ENCODE data around the gene E2F1.

Gene E2F1

GRCh38 chr20:33688938-33689424 lies 2.8 kb upstream of the E2F1 start:
- DNase-seq (ENCODE audit: low read depth, low spot score) = no peak
- TF ChIP-seq, protein P1, sequence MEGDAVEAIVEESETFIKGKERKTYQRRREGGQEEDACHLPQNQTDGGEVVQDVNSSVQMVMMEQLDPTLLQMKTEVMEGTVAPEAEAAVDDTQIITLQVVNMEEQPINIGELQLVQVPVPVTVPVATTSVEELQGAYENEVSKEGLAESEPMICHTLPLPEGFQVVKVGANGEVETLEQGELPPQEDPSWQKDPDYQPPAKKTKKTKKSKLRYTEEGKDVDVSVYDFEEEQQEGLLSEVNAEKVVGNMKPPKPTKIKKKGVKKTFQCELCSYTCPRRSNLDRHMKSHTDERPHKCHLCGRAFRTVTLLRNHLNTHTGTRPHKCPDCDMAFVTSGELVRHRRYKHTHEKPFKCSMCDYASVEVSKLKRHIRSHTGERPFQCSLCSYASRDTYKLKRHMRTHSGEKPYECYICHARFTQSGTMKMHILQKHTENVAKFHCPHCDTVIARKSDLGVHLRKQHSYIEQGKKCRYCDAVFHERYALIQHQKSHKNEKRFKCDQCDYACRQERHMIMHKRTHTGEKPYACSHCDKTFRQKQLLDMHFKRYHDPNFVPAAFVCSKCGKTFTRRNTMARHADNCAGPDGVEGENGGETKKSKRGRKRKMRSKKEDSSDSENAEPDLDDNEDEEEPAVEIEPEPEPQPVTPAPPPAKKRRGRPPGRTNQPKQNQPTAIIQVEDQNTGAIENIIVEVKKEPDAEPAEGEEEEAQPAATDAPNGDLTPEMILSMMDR (IDR thresholded peaks at IDR 0.05; ENCODE audit: insufficient read depth, low read length, missing control alignments) = no peak
- CTCF ChIA-PET = no interaction called here
- H3K4me3 ChIP-seq (ENCODE audit: low read depth, low read length) = no peak overlapping the region
- POLR2A ChIA-PET = no interaction called here

GRCh38 chr20:33687993-33688937 lies 2.1 kb upstream of the E2F1 start:
- CTCF ChIA-PET = interaction anchor here (1.4 to 2.6 kb wide), 3 partner anchors 10 to 20 kb away, joined by 3 to 18 read pairs (median 7); partner anchors contain the start of gene ACTL10
- no peak for DNase-seq (ENCODE audit: low read depth, low spot score)
- H3K4me3 ChIP-seq (ENCODE audit: low read depth, low read length) = no peak overlapping the region
- POLR2A ChIA-PET = no interaction called here
- TF ChIP-seq, protein P1 (IDR thresholded peaks at IDR 0.05; ENCODE audit: insufficient read depth, low read length, missing control alignments) = no peak

DNA sequence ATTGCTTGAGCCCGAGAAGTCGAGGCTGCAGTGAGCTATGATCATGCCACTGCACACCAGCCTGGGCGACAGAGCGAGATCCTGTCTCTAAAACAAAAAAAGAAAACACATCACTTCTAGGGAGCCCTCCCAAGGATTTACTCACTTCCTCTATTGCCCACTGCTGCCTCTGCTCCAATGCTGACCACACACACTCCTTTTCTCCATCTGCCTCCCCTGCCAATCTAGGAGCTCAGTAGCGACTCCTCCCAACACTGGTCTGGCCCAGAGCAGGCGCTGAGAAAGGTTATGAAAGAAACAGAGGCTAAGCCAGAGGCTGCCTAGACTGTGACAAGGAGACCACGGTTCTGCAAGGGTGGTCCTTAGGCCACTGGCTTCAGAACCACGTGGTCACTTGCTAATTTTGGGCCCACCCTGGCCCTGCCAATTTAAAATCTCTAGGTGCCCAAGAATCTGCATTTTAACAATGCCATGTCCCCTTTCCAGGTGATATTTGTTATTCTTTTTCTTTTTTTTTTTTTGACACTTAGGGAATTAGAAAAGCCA lies 1.3 kb upstream of the E2F1 start:
- CTCF ChIA-PET = interaction anchor here (1.1 to 2.6 kb wide), 5 partner anchors 9 to 19 kb away, joined by 3 to 18 read pairs (median 4); partner anchors contain the start of gene ACTL10
- no peak for DNase-seq (ENCODE audit: low read depth, low spot score)
- no peak overlapping the region for H3K4me3 ChIP-seq (ENCODE audit: low read depth, low read length)
- POLR2A ChIA-PET = no interaction called here
- TF ChIP-seq, protein P1 (IDR thresholded peaks at IDR 0.05; ENCODE audit: insufficient read depth, low read length, missing control alignments) = no peak

DNA sequence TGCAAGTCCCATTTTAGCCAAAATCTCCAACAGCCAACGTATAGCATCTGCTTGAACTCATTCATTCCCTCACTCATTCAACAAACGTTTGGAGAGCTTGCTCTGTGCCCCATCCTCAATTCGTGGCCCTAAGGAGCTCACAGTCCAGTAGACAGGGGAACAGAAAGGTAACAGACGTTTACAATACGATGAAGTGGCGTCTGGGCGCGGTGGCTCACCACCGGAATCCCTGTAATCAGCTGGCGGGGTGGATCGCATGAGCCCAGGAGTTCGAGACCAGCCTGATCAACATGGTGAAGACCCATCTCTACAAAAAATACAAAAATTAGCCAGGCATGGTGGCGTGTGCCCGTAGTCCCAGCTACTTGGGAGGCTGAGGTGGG lies 790 bp upstream of the E2F1 start:
- TF ChIP-seq, protein P1 (IDR thresholded peaks at IDR 0.05; ENCODE audit: insufficient read depth, low read length, missing control alignments) = no peak
- POLR2A ChIA-PET = no interaction called here
- no peak overlapping the region; the same call in 1 of the 2 replicates for H3K4me3 ChIP-seq (ENCODE audit: low read depth, low read length)
- DNase-seq (ENCODE audit: low read depth, low spot score) = no peak
- CTCF ChIA-PET = interaction anchor here (0.8 to 2.6 kb wide), 6 partner anchors 10 to 19 kb away, joined by 3 to 18 read pairs (median 4); partner anchors contain the start of gene ACTL10

GRCh38 chr20:33685328-33686099 lies 671 bp downstream of the E2F1 start:
- ChIA-PET POLR2A (no interaction called here), CTCF (interaction anchor here (1.1 kb wide), 2 partner anchors 10 to 17 kb away, joined by 3 to 5 read pairs; no protein-coding TSS in a partner anchor)
- no peak for DNase-seq (ENCODE audit: low read depth, low spot score)
- peak overlapping the region; percentile 49 for H3K4me3 ChIP-seq (ENCODE audit: low read depth, low read length)
- TF ChIP-seq, protein P1 (IDR thresholded peaks at IDR 0.05; ENCODE audit: insufficient read depth, low read length, missing control alignments) = no peak
